ENCODE measurements around the gene USP38. TPM values are rescaled to one million over a fixed set of nuclear protein-coding genes. Genes with fewer than 3 reads are reported as not detected.

Gene USP38
- total and polyA plus RNA-seq, 2 donors (not counting 1 experiment from before 2014, with no cell fraction given) = 13.9 to 15.7 TPM

GRCh38 chr4:143195581-143195980, 10.9 kb downstream of the USP38 start:
- Histone ChIP-seq H3K36me3 (ENCODE audit: control insufficient read depth, insufficient read depth, low read length) (peaks cover 6% of the 10 kb centered on the region), H2AFZ (ENCODE audit: low read length) (no peak overlapping the region), H3K4me1 (ENCODE audit: control insufficient read depth, extremely low read depth, insufficient read depth, low read length) (no peaks in the 10 kb centered on the region), H3K79me2 (ENCODE audit: control insufficient read depth, insufficient read depth, low read length) (peaks cover 16% of the 10 kb centered on the region), H3K27me3 (ENCODE audit: control insufficient read depth, insufficient read depth, low read length) (no peaks in the 10 kb centered on the region), H3K9me3 (ENCODE audit: control insufficient read depth, insufficient read depth, low read depth, low read length) (no peaks in the 10 kb centered on the region), H3K4me3 (replicated peaks in 1 of 4; ENCODE audit: control extremely low read depth in 1 of 4, insufficient read depth in 1 of 4, low read depth in 3 of 4, low read length in 4 of 4) (no peak overlapping the region), H4K20me1 (ENCODE audit: control insufficient read depth, extremely low read depth, insufficient read depth, low read length) (no peaks in the 10 kb centered on the region), H3K27ac (ENCODE audit: insufficient read depth, low read length) (no peak overlapping the region), H3K4me2 (ENCODE audit: extremely low read depth, insufficient read depth, low read length) (no peak overlapping the region), H3K9ac (ENCODE audit: insufficient read depth, low read length) (no peak overlapping the region)
- no peak for DNase-seq (ENCODE audit: low read depth in 2 of 2)
- TF ChIP-seq, protein P1, sequence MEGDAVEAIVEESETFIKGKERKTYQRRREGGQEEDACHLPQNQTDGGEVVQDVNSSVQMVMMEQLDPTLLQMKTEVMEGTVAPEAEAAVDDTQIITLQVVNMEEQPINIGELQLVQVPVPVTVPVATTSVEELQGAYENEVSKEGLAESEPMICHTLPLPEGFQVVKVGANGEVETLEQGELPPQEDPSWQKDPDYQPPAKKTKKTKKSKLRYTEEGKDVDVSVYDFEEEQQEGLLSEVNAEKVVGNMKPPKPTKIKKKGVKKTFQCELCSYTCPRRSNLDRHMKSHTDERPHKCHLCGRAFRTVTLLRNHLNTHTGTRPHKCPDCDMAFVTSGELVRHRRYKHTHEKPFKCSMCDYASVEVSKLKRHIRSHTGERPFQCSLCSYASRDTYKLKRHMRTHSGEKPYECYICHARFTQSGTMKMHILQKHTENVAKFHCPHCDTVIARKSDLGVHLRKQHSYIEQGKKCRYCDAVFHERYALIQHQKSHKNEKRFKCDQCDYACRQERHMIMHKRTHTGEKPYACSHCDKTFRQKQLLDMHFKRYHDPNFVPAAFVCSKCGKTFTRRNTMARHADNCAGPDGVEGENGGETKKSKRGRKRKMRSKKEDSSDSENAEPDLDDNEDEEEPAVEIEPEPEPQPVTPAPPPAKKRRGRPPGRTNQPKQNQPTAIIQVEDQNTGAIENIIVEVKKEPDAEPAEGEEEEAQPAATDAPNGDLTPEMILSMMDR (conservative IDR thresholded peaks at IDR 0.05 in 1 of 2, IDR thresholded peaks at IDR 0.05 in 1 of 2; ENCODE audit: low read depth in 1 of 2, low read length in 2 of 2) = no peak
- no peak for TF ChIP-seq EZH2 (IDR thresholded peaks at IDR 0.05; ENCODE audit: low read length, missing control alignments)

DNA sequence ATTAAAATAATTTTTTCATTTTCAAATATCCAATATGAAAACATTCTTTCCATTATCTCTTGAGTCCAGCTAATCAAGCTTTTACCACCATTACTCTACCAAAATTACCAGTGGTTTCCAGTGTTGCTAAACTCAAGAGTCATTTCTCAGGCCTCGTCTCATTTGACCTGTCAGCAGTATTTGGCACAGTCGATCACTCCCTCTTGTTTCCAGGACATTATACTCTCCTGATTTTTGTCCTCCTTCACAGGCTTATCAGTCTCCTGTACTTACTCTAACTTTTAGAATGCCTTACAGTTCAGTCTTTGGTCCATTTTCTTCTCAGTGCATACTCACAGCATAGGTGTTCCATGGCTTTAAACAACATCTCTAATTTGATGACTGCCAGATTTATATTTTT, 11.6 kb downstream of the USP38 start:
- Histone ChIP-seq H4K20me1 (ENCODE audit: control insufficient read depth, extremely low read depth, insufficient read depth, low read length) (no peaks in the 10 kb centered on the region), H3K9ac (ENCODE audit: insufficient read depth, low read length) (no peak overlapping the region), H3K27ac (ENCODE audit: insufficient read depth, low read length) (no peak overlapping the region), H2AFZ (ENCODE audit: low read length) (no peak overlapping the region), H3K36me3 (ENCODE audit: control insufficient read depth, insufficient read depth, low read length) (peaks cover 6% of the 10 kb centered on the region), H3K79me2 (ENCODE audit: control insufficient read depth, insufficient read depth, low read length) (peaks cover 10% of the 10 kb centered on the region), H3K4me3 (replicated peaks in 1 of 4; ENCODE audit: control extremely low read depth in 1 of 4, insufficient read depth in 1 of 4, low read depth in 3 of 4, low read length in 4 of 4) (no peak overlapping the region), H3K4me1 (ENCODE audit: control insufficient read depth, extremely low read depth, insufficient read depth, low read length) (no peaks in the 10 kb centered on the region), H3K9me3 (ENCODE audit: control insufficient read depth, insufficient read depth, low read depth, low read length) (no peaks in the 10 kb centered on the region), H3K4me2 (ENCODE audit: extremely low read depth, insufficient read depth, low read length) (no peak overlapping the region), H3K27me3 (ENCODE audit: control insufficient read depth, insufficient read depth, low read length) (no peaks in the 10 kb centered on the region)
- TF ChIP-seq EZH2 (IDR thresholded peaks at IDR 0.05; ENCODE audit: low read length, missing control alignments) = no peak
- TF ChIP-seq, protein P1 (conservative IDR thresholded peaks at IDR 0.05 in 1 of 2, IDR thresholded peaks at IDR 0.05 in 1 of 2; ENCODE audit: low read depth in 1 of 2, low read length in 2 of 2) = no peak
- DNase-seq (ENCODE audit: low read depth in 2 of 2) = no peak

GRCh38 chr4:143199503-143199902, 14.8 kb downstream of the USP38 start:
- no peak overlapping the region for H3K9ac ChIP-seq (ENCODE audit: insufficient read depth, low read length)
- H4K20me1 ChIP-seq (ENCODE audit: control insufficient read depth, extremely low read depth, insufficient read depth, low read length) = peaks cover 2% of the 10 kb centered on the region
- no peaks in the 10 kb centered on the region for H3K79me2 ChIP-seq (ENCODE audit: control insufficient read depth, insufficient read depth, low read length)
- H3K27ac ChIP-seq (ENCODE audit: insufficient read depth, low read length) = no peak overlapping the region
- no peak overlapping the region for H3K4me2 ChIP-seq (ENCODE audit: extremely low read depth, insufficient read depth, low read length)
- H2AFZ ChIP-seq (ENCODE audit: low read length) = no peak overlapping the region
- no peaks in the 10 kb centered on the region for H3K4me1 ChIP-seq (ENCODE audit: control insufficient read depth, extremely low read depth, insufficient read depth, low read length)
- H3K4me3 ChIP-seq (replicated peaks in 1 of 4; ENCODE audit: control extremely low read depth in 1 of 4, insufficient read depth in 1 of 4, low read depth in 3 of 4, low read length in 4 of 4) = no peak overlapping the region
- H3K9me3 ChIP-seq (ENCODE audit: control insufficient read depth, insufficient read depth, low read depth, low read length) = no peaks in the 10 kb centered on the region
- H3K36me3 ChIP-seq (ENCODE audit: control insufficient read depth, insufficient read depth, low read length) = peaks cover 4% of the 10 kb centered on the region
- TF ChIP-seq, protein P1 (conservative IDR thresholded peaks at IDR 0.05 in 1 of 2, IDR thresholded peaks at IDR 0.05 in 1 of 2; ENCODE audit: low read depth in 1 of 2, low read length in 2 of 2) = no peak
- no peak for TF ChIP-seq EZH2 (IDR thresholded peaks at IDR 0.05; ENCODE audit: low read length, missing control alignments)
- no peaks in the 10 kb centered on the region for H3K27me3 ChIP-seq (ENCODE audit: control insufficient read depth, insufficient read depth, low read length)
- no peak for DNase-seq (ENCODE audit: low read depth in 2 of 2)
